Activated CD8-positive, alpha-beta memory T cell treated with anti-CD3 and anti-CD28 coated beads, Interleukin-2, amount 50 U/mL, for 1 hour (primary cell): ENCODE measurements around the gene IRF2.

Experiments used
- DNase-seq: peaks from one replicate; pipeline ENCODE4 v3.0.0-alpha.2; 2020; ENCODE audit errors: extremely low read depth

IRF2 gene

GRCh38 chr4:184368290-184368689 lies 106.1 kb downstream of the IRF2 start:
- DNase-seq, result no peak

GRCh38 chr4:184364100-184364921 lies 110.0 kb downstream of the IRF2 start:
- DNase-seq, result no peak

- DNase-seq, result no peak
Observed at GRCh38 chr4:184363258-184363657, 111.1 kb downstream of the IRF2 start.

GRCh38 chr4:184362396-184362795 lies 112.0 kb downstream of the IRF2 start:
- DNase-seq, result no peak

- DNase-seq, result no peak
Observed at GRCh38 chr4:184361443-184361842, 112.9 kb downstream of the IRF2 start.

- DNase-seq, result no peak
Observed at GRCh38 chr4:184359888-184360287, 114.5 kb downstream of the IRF2 start.

GRCh38 chr4:184358521-184359232 lies 115.7 kb downstream of the IRF2 start:
- DNase-seq, result no peak

- DNase-seq, result no peak
Observed at GRCh38 chr4:184357772-184358171, 116.6 kb downstream of the IRF2 start.

- no peak for DNase-seq
Observed at GRCh38 chr4:184357165-184357564, 117.2 kb downstream of the IRF2 start.

GRCh38 chr4:184356366-184356765 lies 118.0 kb downstream of the IRF2 start:
- DNase-seq, result no peak

- DNase-seq, result no peak
Observed at GRCh38 chr4:184355857-184356256, 118.5 kb downstream of the IRF2 start.

- no peak for DNase-seq
Observed at GRCh38 chr4:184355111-184355604, 119.2 kb downstream of the IRF2 start.

- no peak for DNase-seq
Observed at GRCh38 chr4:184352891-184353290, 121.5 kb downstream of the IRF2 start.

- no peak for DNase-seq
Observed at GRCh38 chr4:184351560-184352451, 122.5 kb downstream of the IRF2 start.

- DNase-seq, result no peak
Observed at GRCh38 chr4:184350964-184351363, 123.4 kb downstream of the IRF2 start.

GRCh38 chr4:184350213-184350817 lies 124.0 kb downstream of the IRF2 start:
- no peak for DNase-seq

- no peak for DNase-seq
Observed at GRCh38 chr4:184349283-184350039, 124.9 kb downstream of the IRF2 start.

GRCh38 chr4:184348311-184349233 lies 125.8 kb downstream of the IRF2 start:
- DNase-seq, result no peak
